Panc1 (cell line): Measurements from ENCODE around the gene MRPS22. TPM values are rescaled to one million over a fixed set of nuclear protein-coding genes. Genes with fewer than 3 reads are reported as not detected.

Source experiments
- ATAC-seq: fragments of 200-7000 bp; cut with Tn5 transposase; 2 replicates; pipeline ENCODE4 v1.9.1; 2020; ENCODE audit warnings: mild to moderate bottlenecking, moderate library complexity
- BruUV-seq: library from RNA; stranded (reverse); fragments of 400-500 nt; replicated peaks from 2 replicates; lab custom pipeline; 2021; lab: Mats Ljungman, UMichigan
- CTCF ChIA-PET: fragments of 300-600 bp; sonication (Branson Sonifier 250); formaldehyde crosslinking; loops from one replicate; lab custom pipeline; 2022; ENCODE audit warnings: antibody characterized with exemption; lab: Charles Lee
- POLR2A ChIA-PET: fragments of 300-600 bp; sonication (Branson Sonifier 250); formaldehyde crosslinking; loops from one replicate; lab custom pipeline; 2022; ENCODE audit warnings: antibody characterized with exemption; lab: Charles Lee
- DNase-seq: peaks from one replicate; pipeline ENCODE4 v3.0.0-alpha.2; 2010; ENCODE audit warnings: low read depth, low spot score
- H3K27ac ChIP-seq: 2 replicates; pipeline ENCODE4 v1.5.1; 2011; ENCODE audit warnings: mild to moderate bottlenecking, low read length, inconsistent platforms
- H3K27me3 ChIP-seq: fragments of 200-500 bp; sonication (Bioruptor generic); 2 replicates; pipeline ENCODE4 v1.6.0; 2014; ENCODE audit warnings: low read length, inconsistent platforms; ENCODE audit not compliant: control insufficient read depth, insufficient read depth
- H3K36me3 ChIP-seq: fragments of 200-500 bp; sonication (Bioruptor generic); 2 replicates; pipeline ENCODE4 v1.5.1; 2014; ENCODE audit warnings: inconsistent platforms, mild to moderate bottlenecking, low read length, moderate library complexity; ENCODE audit not compliant: control insufficient read depth, insufficient read depth
- H3K4me1 ChIP-seq: 2 replicates; pipeline ENCODE4 v1.5.1; 2011; ENCODE audit warnings: inconsistent platforms, mild to moderate bottlenecking, low read length, moderate library complexity; ENCODE audit not compliant: control insufficient read depth, insufficient read depth
- H3K4me3 ChIP-seq, 2 experiments: 2 replicates each; pipeline ENCODE4 v1.5.1; 2011 to 2012; ENCODE audit warnings: low read depth in 2 of 2, low read length in 2 of 2, mild to moderate bottlenecking in 2 of 2, inconsistent platforms in 1 of 2, moderate library complexity in 1 of 2
- H3K9me3 ChIP-seq: fragments of 200-500 bp; sonication (Bioruptor generic); 2 replicates; pipeline ENCODE4 v1.5.1; 2014; ENCODE audit warnings: low read depth, mild to moderate bottlenecking, inconsistent platforms, low read length, moderate library complexity; ENCODE audit not compliant: control insufficient read depth, insufficient read depth
- POLR2AphosphoS5 ChIP-seq: IDR thresholded peaks from 2 replicates; pipeline ENCODE4 v1.6.1; 2012; ENCODE audit warnings: mild to moderate bottlenecking, low read depth, low read length, moderate library complexity
- SIN3A ChIP-seq: IDR thresholded peaks from 2 replicates; pipeline ENCODE4 v1.6.1; 2012; ENCODE audit warnings: low read depth, mild to moderate bottlenecking, low read length, moderate library complexity, borderline replicate concordance; ENCODE audit not compliant: insufficient read depth
- TCF7L2 ChIP-seq: IDR thresholded peaks from 2 replicates; pipeline ENCODE4 v1.6.1; 2011; ENCODE audit warnings: mild to moderate bottlenecking, low read depth, low read length, inconsistent platforms
- in situ Hi-C: cut with HindIII; loops from 2 replicates; pipeline ENCODE4 v1.10.0; 2016; ENCODE audit warnings: low sequenced_read_pairs, low pct_unique_long_range_greater_than_20kb
- intact Hi-C: fragments of 100-400 bp; cut with micrococcal nuclease; formaldehyde crosslinking; loops from one replicate; pipeline ENCODE4 v1.10.0; 2022; ENCODE audit not compliant: unreplicated experiment
- total RNA-seq: library from RNA; stranded (reverse); gene quantifications from one replicate; pipeline ENCODE4 v1.2.1, GENCODE V29; 2021; ENCODE audit not compliant: unreplicated experiment
- TF ChIP-seq, protein P1 (sequence below), 2 experiments: IDR thresholded peaks; 2 replicates each; pipeline ENCODE4 v1.6.1; 2011 to 2012; ENCODE audit warnings: low read depth in 2 of 2, control low read depth in 1 of 2, low read length in 1 of 2, mild to moderate bottlenecking in 1 of 2, moderate library complexity in 1 of 2; ENCODE audit not compliant: insufficient read depth in 1 of 2
- TF ChIP-seq, protein P2 (sequence below): fragments of 450-650 bp; IDR thresholded peaks from 2 replicates; pipeline ENCODE4 v1.5.1; 2017; ENCODE audit warnings: mild to moderate bottlenecking

The MRPS22 gene
- total RNA-seq, 1 experiment from 2014 or later: 61.9 TPM

DNA sequence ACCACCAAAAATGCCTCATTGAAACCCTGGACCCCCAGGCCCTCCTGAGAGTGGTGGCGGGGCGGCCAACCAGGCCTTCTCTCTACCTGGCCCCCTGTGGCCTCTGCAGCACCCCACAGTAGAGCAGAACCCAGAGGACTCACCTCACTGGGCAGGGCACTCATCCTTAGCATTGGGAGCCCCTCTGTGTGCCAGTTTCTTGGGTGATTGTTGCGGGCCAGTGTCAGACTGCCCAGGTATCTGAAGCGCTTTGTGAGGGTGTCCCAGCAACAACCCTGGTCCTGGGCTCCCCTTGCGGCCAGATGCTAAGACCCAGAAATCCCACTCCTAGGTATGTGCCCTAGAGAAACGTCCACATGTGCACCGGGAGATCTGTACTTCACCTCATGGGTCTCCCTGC lies 20.7 kb upstream of the MRPS22 start:
- BruUV-seq: no TSS peak
- ATAC-seq (no peak), DNase-seq (no peak)
- intact Hi-C loops: no loop called here
- TF ChIP-seq TCF7L2 (no peak), POLR2AphosphoS5 (no peak), SIN3A (no peak)
- TF ChIP-seq, protein P1, sequence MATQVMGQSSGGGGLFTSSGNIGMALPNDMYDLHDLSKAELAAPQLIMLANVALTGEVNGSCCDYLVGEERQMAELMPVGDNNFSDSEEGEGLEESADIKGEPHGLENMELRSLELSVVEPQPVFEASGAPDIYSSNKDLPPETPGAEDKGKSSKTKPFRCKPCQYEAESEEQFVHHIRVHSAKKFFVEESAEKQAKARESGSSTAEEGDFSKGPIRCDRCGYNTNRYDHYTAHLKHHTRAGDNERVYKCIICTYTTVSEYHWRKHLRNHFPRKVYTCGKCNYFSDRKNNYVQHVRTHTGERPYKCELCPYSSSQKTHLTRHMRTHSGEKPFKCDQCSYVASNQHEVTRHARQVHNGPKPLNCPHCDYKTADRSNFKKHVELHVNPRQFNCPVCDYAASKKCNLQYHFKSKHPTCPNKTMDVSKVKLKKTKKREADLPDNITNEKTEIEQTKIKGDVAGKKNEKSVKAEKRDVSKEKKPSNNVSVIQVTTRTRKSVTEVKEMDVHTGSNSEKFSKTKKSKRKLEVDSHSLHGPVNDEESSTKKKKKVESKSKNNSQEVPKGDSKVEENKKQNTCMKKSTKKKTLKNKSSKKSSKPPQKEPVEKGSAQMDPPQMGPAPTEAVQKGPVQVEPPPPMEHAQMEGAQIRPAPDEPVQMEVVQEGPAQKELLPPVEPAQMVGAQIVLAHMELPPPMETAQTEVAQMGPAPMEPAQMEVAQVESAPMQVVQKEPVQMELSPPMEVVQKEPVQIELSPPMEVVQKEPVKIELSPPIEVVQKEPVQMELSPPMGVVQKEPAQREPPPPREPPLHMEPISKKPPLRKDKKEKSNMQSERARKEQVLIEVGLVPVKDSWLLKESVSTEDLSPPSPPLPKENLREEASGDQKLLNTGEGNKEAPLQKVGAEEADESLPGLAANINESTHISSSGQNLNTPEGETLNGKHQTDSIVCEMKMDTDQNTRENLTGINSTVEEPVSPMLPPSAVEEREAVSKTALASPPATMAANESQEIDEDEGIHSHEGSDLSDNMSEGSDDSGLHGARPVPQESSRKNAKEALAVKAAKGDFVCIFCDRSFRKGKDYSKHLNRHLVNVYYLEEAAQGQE (IDR thresholded peaks at IDR 0.05; ENCODE audit: insufficient read depth in 1 of 2, low read depth in 2 of 2, low read length in 1 of 2): no peak
- TF ChIP-seq, protein P2, sequence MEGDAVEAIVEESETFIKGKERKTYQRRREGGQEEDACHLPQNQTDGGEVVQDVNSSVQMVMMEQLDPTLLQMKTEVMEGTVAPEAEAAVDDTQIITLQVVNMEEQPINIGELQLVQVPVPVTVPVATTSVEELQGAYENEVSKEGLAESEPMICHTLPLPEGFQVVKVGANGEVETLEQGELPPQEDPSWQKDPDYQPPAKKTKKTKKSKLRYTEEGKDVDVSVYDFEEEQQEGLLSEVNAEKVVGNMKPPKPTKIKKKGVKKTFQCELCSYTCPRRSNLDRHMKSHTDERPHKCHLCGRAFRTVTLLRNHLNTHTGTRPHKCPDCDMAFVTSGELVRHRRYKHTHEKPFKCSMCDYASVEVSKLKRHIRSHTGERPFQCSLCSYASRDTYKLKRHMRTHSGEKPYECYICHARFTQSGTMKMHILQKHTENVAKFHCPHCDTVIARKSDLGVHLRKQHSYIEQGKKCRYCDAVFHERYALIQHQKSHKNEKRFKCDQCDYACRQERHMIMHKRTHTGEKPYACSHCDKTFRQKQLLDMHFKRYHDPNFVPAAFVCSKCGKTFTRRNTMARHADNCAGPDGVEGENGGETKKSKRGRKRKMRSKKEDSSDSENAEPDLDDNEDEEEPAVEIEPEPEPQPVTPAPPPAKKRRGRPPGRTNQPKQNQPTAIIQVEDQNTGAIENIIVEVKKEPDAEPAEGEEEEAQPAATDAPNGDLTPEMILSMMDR: no peak
- no peaks in the 10 kb centered on the region for H3K9me3 ChIP-seq
- H3K27me3 ChIP-seq: no peaks in the 10 kb centered on the region
- CTCF ChIA-PET: no interaction called here
- in situ Hi-C loops: no loop called here
- H3K4me3 ChIP-seq: no peak overlapping the region
- H3K4me1 ChIP-seq: 0 out of 2 replicates have a peak, but pooled peaks cover 2% of the 10 kb centered on the region
- H3K27ac ChIP-seq: no peak overlapping the region
- no peaks in the 10 kb centered on the region for H3K36me3 ChIP-seq
- POLR2A ChIA-PET: no interaction called here

DNA sequence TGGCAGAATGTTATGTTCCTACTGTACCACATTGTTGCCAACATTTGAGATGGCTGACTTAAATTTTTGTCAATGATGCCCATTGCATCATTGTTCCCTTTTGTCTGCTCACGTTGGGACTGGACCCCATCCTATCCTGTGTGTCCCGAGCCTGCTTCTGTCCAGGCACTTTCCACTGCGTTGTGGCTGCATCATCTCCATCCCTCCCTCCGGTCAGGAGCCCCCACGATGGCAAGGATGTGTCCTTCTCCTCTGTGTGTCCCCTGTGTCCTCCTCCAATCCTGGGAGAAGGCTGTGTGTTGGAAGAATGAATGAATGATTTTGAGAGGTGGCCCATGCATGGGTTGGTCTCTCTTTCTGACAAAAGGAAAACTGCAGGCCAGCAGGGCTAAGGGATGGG lies 19.4 kb upstream of the MRPS22 start:
- H3K27me3 ChIP-seq: no peaks in the 10 kb centered on the region
- POLR2A ChIA-PET: no interaction called here
- DNase-seq (no peak), ATAC-seq (no peak)
- intact Hi-C loops: no loop called here
- H3K4me1 ChIP-seq: peaks cover 7% of the 10 kb centered on the region
- in situ Hi-C loops: no loop called here
- BruUV-seq: no TSS peak
- H3K9me3 ChIP-seq: no peaks in the 10 kb centered on the region
- TF ChIP-seq, protein P2: no peak
- TF ChIP-seq TCF7L2: no peak
- H3K4me3 ChIP-seq: no peak overlapping the region
- CTCF ChIA-PET: no interaction called here
- no peak overlapping the region; the same call in 1 of the 2 replicates for H3K27ac ChIP-seq
- H3K36me3 ChIP-seq: no peaks in the 10 kb centered on the region
